K562 (cell line): ENCODE results near the gene CES5A. TPM values are rescaled to one million over a fixed set of nuclear protein-coding genes. Genes with fewer than 3 reads are reported as not detected.

Experiments
- ATAC-seq: fragments of 200-7000 bp; cut with Tn5 transposase; 3 replicates; pipeline ENCODE4 v1.9.1; 2020; ENCODE audit warnings: moderate library complexity
- BruUV-seq: library from RNA; stranded (reverse); fragments of 400-500 nt; replicated peaks from 2 replicates; lab custom pipeline; 2021; lab: Mats Ljungman, UMichigan
- CTCF ChIA-PET: fragments of 300-600 bp; formaldehyde crosslinking; extraction: SDS; loops from one replicate; lab custom pipeline; 2021; ENCODE audit warnings: low intra/inter-chr PET ratio; lab: Yijun Ruan, JAX
- POLR2A ChIA-PET: fragments of 300-600, 350-650 bp; sonication (Branson Sonifier 250); formaldehyde crosslinking; extraction: SDS; loops from one replicate; lab custom pipeline; 2021; ENCODE audit warnings: antibody characterized with exemption, inconsistent platforms; lab: Yijun Ruan, JAX
- DNase-seq, 4 experiments: peaks; one replicate each; pipeline versions ENCODE4 v3.0.0 to v3.0.0-alpha.2; 2011 to 2018; ENCODE audit warnings: low spot score in 3 of 4, mixed read lengths in 3 of 4; ENCODE audit errors: extremely low read depth in 1 of 4
- FAIRE-seq: peaks from 2 replicates; lab custom pipeline; 2011; peaks lifted over from hg19 to GRCh38; lab: Jason Lieb, UNC
- H2AFZ ChIP-seq: 2 replicates; pipeline ENCODE4 v1.6.0; 2011; ENCODE audit warnings: low read depth, low read length, control low read depth, inconsistent platforms
- H3K27ac ChIP-seq: fragments of 200-600 bp; 3 replicates; pipeline ENCODE4 v1.8.0; 2011; ENCODE audit warnings: low read depth, mild to moderate bottlenecking, control low read depth, inconsistent platforms, low read length, moderate library complexity, mixed read lengths; ENCODE audit errors: extremely low read depth
- H3K27me3 ChIP-seq, 2 experiments: fragments of 300-600 bp in 1 of 2; 2 replicates in 1 of 2; 3 replicates in 1 of 2; pipeline versions ENCODE4 v1.6.0 to v1.8.0; 2011; ENCODE audit warnings: inconsistent platforms in 2 of 2, low read length in 2 of 2, mild to moderate bottlenecking in 1 of 2, mixed read lengths in 1 of 2, moderate library complexity in 1 of 2; ENCODE audit not compliant: control insufficient read depth in 2 of 2, insufficient read depth in 2 of 2
- H3K36me3 ChIP-seq: fragments of 300-600 bp; 3 replicates; pipeline ENCODE4 v1.8.0; 2011; ENCODE audit warnings: mild to moderate bottlenecking, low read length, inconsistent platforms; ENCODE audit not compliant: control insufficient read depth, insufficient read depth
- H3K4me1 ChIP-seq, 2 experiments: fragments of 200-600 bp in 1 of 2; replicated peaks in 1 of 2; 2 replicates in 1 of 2; 3 replicates in 1 of 2; pipeline versions ENCODE4 v1.5.1 to v1.8.0; 2011; ENCODE audit warnings: inconsistent platforms in 2 of 2, low read length in 2 of 2, mild to moderate bottlenecking in 1 of 2, mixed read lengths in 1 of 2, moderate library complexity in 1 of 2; ENCODE audit not compliant: control insufficient read depth in 2 of 2, insufficient read depth in 2 of 2
- H3K4me2 ChIP-seq: 2 replicates; pipeline ENCODE4 v1.6.1; 2011; ENCODE audit warnings: low read length, control low read depth, inconsistent platforms, mixed read lengths; ENCODE audit not compliant: insufficient read depth
- H3K4me3 ChIP-seq: fragments of 200-600 bp; sonication (generic), shearing (Covaris generic); 2 replicates; pipeline ENCODE4 v1.5.1; 2016; ENCODE audit warnings: control low read depth, inconsistent platforms
- H3K79me2 ChIP-seq: fragments of 200-600 bp; 3 replicates; pipeline ENCODE4 v1.8.0; 2011; ENCODE audit warnings: low read length, inconsistent platforms; ENCODE audit not compliant: control insufficient read depth, insufficient read depth
- H3K9ac ChIP-seq, 2 experiments: 2 replicates each; pipeline versions ENCODE4 v1.6.0 to v1.6.1; 2011; ENCODE audit warnings: low read depth in 2 of 2, low read length in 2 of 2, control low read depth in 1 of 2, inconsistent platforms in 1 of 2, mild to moderate bottlenecking in 1 of 2, mixed read lengths in 1 of 2; ENCODE audit not compliant: insufficient read depth in 1 of 2
- H3K9me1 ChIP-seq: one replicate; pipeline ENCODE4 v1.6.0; 2011; ENCODE audit warnings: inconsistent platforms, mild to moderate bottlenecking, low read length, moderate library complexity; ENCODE audit not compliant: control insufficient read depth, insufficient read depth
- H3K9me3 ChIP-seq: replicated peaks from 2 replicates; pipeline ENCODE4 v1.5.1; 2011; ENCODE audit warnings: low read depth, low read length, inconsistent platforms; ENCODE audit not compliant: control insufficient read depth, insufficient read depth
- H4K20me1 ChIP-seq: replicated peaks from 2 replicates; pipeline ENCODE4 v1.6.1; 2011; ENCODE audit warnings: low read length, inconsistent platforms, mixed read lengths; ENCODE audit not compliant: control insufficient read depth, insufficient read depth
- CSDE1 ChIP-seq, 2 experiments: fragments of 450-650 bp; IDR thresholded peaks; 2 replicates each; pipeline ENCODE4 v1.6.1; 2016; ENCODE audit warnings: mild to moderate bottlenecking in 1 of 2
- FOSL1 ChIP-seq: fragments of 200-800 bp; sonication (Bioruptor generic); conservative IDR thresholded peaks from 2 replicates; pipeline ENCODE4 v1.6.1; 2016; ENCODE audit warnings: missing genetic modification characterization, missing compliant biosample characterization
- GTF2B ChIP-seq: IDR thresholded peaks from 2 replicates; pipeline ENCODE4 v1.6.1; 2011; ENCODE audit not compliant: insufficient read length; ENCODE audit errors: extremely low read depth
- PHF21A ChIP-seq: fragments of 450-650 bp; IDR thresholded peaks from 2 replicates; pipeline ENCODE4 v1.6.1; 2017; ENCODE audit warnings: low read depth, borderline replicate concordance
- RBM15 ChIP-seq: fragments of 200-400 bp; formaldehyde crosslinking; IDR thresholded peaks from 2 replicates; pipeline ENCODE4 v1.6.1; 2018; ENCODE audit warnings: mild to moderate bottlenecking, low read length, moderate library complexity; ENCODE audit not compliant: insufficient read depth
- RFX1 ChIP-seq: fragments of 450-650 bp; IDR thresholded peaks from 2 replicates; pipeline ENCODE4 v1.6.1; 2016; ENCODE audit warnings: mild to moderate bottlenecking, moderate library complexity
- RFX5 ChIP-seq: IDR thresholded peaks from 2 replicates; pipeline ENCODE4 v1.6.1; 2011; ENCODE audit warnings: low read depth, mild to moderate bottlenecking, improper control_type of control experiment, low read length
- SMARCA5 ChIP-seq: fragments of 450-650 bp; IDR thresholded peaks from 2 replicates; pipeline ENCODE4 v1.6.1; 2016
- SPI1 ChIP-seq: IDR thresholded peaks from 2 replicates; pipeline ENCODE4 v1.6.1; 2011; ENCODE audit warnings: low read depth, low read length, control low read depth, borderline replicate concordance
- XRCC3 ChIP-seq: fragments of 450-650 bp; IDR thresholded peaks from 2 replicates; pipeline ENCODE4 v1.6.1; 2017; ENCODE audit warnings: mild to moderate bottlenecking, moderate library complexity
- ZNF589 ChIP-seq: fragments of 200-800 bp; sonication (Bioruptor generic); IDR thresholded peaks from 2 replicates; pipeline ENCODE4 v1.6.1; 2016; ENCODE audit warnings: low read depth, missing genetic modification characterization, missing compliant biosample characterization
- WGBS: fragments of 100-300 bp; shearing (Covaris generic); methylation state at CpG from one replicate; pipeline ENCODE4 v1.1.6; 2016; ENCODE audit warnings: low coverage, mixed read lengths; ENCODE audit not compliant: insufficient coverage; ENCODE audit errors: missing lambda C conversion rate; 5-methylcytosine and 5-hydroxymethylcytosine counted together
- in situ Hi-C: fragments of 300-500 bp; cut with MboI; formaldehyde crosslinking; loops from 4 replicates; pipeline ENCODE4 v1.15.0; 2018; ENCODE audit warnings: inconsistent platforms, mixed read lengths
- intact Hi-C: fragments of 100-400 bp; cut with micrococcal nuclease; formaldehyde crosslinking; loops from 2 replicates; pipeline ENCODE4 v1.14.2; 2022
- polyA plus RNA-seq, 8 experiments: library from polyadenylated mRNA; depleted of rRNA in 4 of 8; stranded (reverse) in 5 of 8; unstranded in 3 of 8; fragments of >200 nt; fragmentation: Nextera tagmentation in 2 of 8; fragmentation: Illumina TruSeq in 1 of 8; extraction: Ambion mirVana in 2 of 8; extraction: Trizol in 1 of 8; gene quantifications; 2 replicates each; pipeline versions ENCODE4 v1.2.1 to v1.2.3, GENCODE V29; 2011 to 2014; ENCODE audit warnings: inconsistent platforms in 1 of 8, missing spikeins in 1 of 8
- total RNA-seq, 7 experiments: library from RNA; depleted of rRNA in 6 of 7; stranded (reverse); fragments of >200 nt in 6 of 7; fragmentation: Illumina TruSeq in 2 of 7; extraction: Trizol in 2 of 7; gene quantifications; 2 replicates each; pipeline versions ENCODE4 v1.2.1 to v1.2.3, GENCODE V29; 2011 to 2021; ENCODE audit warnings: low replicate concordance in 1 of 7
- TF ChIP-seq, protein P1 (sequence below), 2 experiments: fragments of 200-800 bp in 1 of 2; sonication (Bioruptor generic) in 1 of 2; sonication (generic) in 1 of 2; formaldehyde crosslinking in 1 of 2; IDR thresholded peaks in 1 of 2; conservative IDR thresholded peaks in 1 of 2; 2 replicates each; pipeline versions ENCODE4 v1.5.0 to v1.6.1; 2016 to 2020; ENCODE audit warnings: missing compliant biosample characterization in 1 of 2, missing genetic modification characterization in 1 of 2, missing genetic modification reagents in 1 of 2
- TF ChIP-seq, protein P2 (sequence below): sonication (generic); formaldehyde crosslinking; IDR thresholded peaks from 2 replicates; pipeline ENCODE4 v1.8.0; 2023; ENCODE audit warnings: mild to moderate bottlenecking, missing genetic modification reagents

Gene CES5A
- total and polyA plus RNA-seq, 9 of the 15 experiments (the other 6 are each of a cell fraction or from before 2014, with no cell fraction given): 0.07 to 0.17 (median 0.15) TPM; not detected in 4

GRCh38 chr16:55912022-55912421 lies 36.8 kb upstream of the CES5A start:
- Histone ChIP-seq H3K27ac (no peak overlapping the region), H3K79me2 (no peaks in the 10 kb centered on the region), H3K36me3 (no peaks in the 10 kb centered on the region), H3K9me1 (no peaks in the 10 kb centered on the region), H3K4me3 (no peak overlapping the region), H3K4me2 (no peak overlapping the region), H2AFZ (no peak overlapping the region), H3K4me1 (no peaks in the 10 kb centered on the region), H4K20me1 (no peaks in the 10 kb centered on the region), H3K27me3 (peaks cover 0 to 6% of the 10 kb centered on the region in 2 experiments; a peak in 1 of 5 replicates), H3K9me3 (no peaks in the 10 kb centered on the region), H3K9ac (no peak overlapping the region)
- BruUV-seq: no TSS peak
- in situ Hi-C loops (no loop called here), intact Hi-C loops (no loop called here)
- ChIA-PET CTCF (no interaction called here), POLR2A (interaction anchor here (0.6 kb wide), 1 partner anchor 164 kb away, joined by 3 read pairs; no protein-coding TSS in a partner anchor)
- TF ChIP-seq RBM15 (no peak), RFX1 (peak; percentile 34; the same call in 1 of the 2 replicates)
- DNase-seq: no peak
- no peak for ATAC-seq
- WGBS: 0% methylated on average over 9 of the region's 9 CpGs
- FAIRE-seq: no peak

DNA sequence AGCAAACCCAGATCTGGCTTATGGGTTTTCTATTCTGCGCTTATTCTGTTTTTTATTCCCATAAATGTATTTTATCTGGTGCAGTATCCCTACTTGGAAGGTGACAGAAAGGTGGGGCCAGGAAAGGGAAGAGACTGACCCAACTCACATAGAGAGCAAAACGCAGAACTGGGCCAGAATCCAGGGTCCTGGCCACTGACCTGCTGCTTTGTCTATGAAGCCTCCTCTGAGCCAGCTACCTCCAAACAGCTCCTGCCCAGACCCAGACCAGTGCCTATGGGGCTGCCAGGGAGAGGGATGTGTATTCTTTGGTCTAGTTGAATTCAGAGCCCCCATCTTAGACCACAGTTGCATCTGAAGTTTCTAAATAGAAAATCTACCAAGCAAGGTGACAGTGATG lies 36.4 kb upstream of the CES5A start:
- no peak overlapping the region for H2AFZ ChIP-seq
- H3K4me1 ChIP-seq: no peaks in the 10 kb centered on the region
- no TSS peak for BruUV-seq
- no peak for ATAC-seq
- no peaks in the 10 kb centered on the region for H3K79me2 ChIP-seq
- no peak overlapping the region for H3K27ac ChIP-seq
- no peaks in the 10 kb centered on the region for H4K20me1 ChIP-seq
- no peak overlapping the region for H3K4me2 ChIP-seq
- POLR2A ChIA-PET: interaction anchor here (0.6 kb wide), 1 partner anchor 164 kb away, joined by 3 read pairs; no protein-coding TSS in a partner anchor
- CTCF ChIA-PET: no interaction called here
- H3K4me3 ChIP-seq: no peak overlapping the region
- H3K9me1 ChIP-seq: no peaks in the 10 kb centered on the region
- no peaks in the 10 kb centered on the region for H3K36me3 ChIP-seq
- in situ Hi-C loops: no loop called here
- intact Hi-C loops: no loop called here
- no peaks in the 10 kb centered on the region for H3K9me3 ChIP-seq
- 0% methylated on average over 2 of the region's 2 CpGs for WGBS
- H3K9ac ChIP-seq: no peak overlapping the region
- peaks cover 0 to 6% of the 10 kb centered on the region in 2 experiments; a peak in 1 of 5 replicates for H3K27me3 ChIP-seq
- DNase-seq: no peak
- FAIRE-seq: no peak
- TF ChIP-seq, protein P1, sequence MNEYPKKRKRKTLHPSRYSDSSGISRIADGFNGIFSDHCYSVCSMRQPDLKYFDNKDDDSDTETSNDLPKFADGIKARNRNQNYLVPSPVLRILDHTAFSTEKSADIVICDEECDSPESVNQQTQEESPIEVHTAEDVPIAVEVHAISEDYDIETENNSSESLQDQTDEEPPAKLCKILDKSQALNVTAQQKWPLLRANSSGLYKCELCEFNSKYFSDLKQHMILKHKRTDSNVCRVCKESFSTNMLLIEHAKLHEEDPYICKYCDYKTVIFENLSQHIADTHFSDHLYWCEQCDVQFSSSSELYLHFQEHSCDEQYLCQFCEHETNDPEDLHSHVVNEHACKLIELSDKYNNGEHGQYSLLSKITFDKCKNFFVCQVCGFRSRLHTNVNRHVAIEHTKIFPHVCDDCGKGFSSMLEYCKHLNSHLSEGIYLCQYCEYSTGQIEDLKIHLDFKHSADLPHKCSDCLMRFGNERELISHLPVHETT (CRISPR knock-in tag; conservative IDR thresholded peaks at IDR 0.05 in 1 of 2, IDR thresholded peaks at IDR 0.05 in 1 of 2): no peak
- TF ChIP-seq PHF21A (no peak), XRCC3 (no peak), SPI1 (no peak), FOSL1 (tag) (no peak), RFX5 (no peak), SMARCA5 (no peak), CSDE1 (IDR thresholded peaks at IDR 0.05) (no peak), ZNF589 (CRISPR knock-in tag) (no peak), GTF2B (no peak)
- TF ChIP-seq, protein P2, sequence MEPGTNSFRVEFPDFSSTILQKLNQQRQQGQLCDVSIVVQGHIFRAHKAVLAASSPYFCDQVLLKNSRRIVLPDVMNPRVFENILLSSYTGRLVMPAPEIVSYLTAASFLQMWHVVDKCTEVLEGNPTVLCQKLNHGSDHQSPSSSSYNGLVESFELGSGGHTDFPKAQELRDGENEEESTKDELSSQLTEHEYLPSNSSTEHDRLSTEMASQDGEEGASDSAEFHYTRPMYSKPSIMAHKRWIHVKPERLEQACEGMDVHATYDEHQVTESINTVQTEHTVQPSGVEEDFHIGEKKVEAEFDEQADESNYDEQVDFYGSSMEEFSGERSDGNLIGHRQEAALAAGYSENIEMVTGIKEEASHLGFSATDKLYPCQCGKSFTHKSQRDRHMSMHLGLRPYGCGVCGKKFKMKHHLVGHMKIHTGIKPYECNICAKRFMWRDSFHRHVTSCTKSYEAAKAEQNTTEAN (CRISPR knock-in tag): no peak
